KOPT-K1 (cell line): Measurements from ENCODE around the gene PSMA8.
A peak's percentile ranks its signal among the peaks of the same experiment; 100 is the strongest.
"Not testable (repeated sequence)": the region's sequence is repeated elsewhere in the genome, so short reads cannot be mapped to it uniquely, and the experiment has no call there.

Experiments
- H3K27ac ChIP-seq: fragments of 200-600 bp; sonication (generic); 2 replicates; pipeline ENCODE4 v1.5.1; 2016; ENCODE audit warnings: antibody characterized with exemption, mild to moderate bottlenecking, low read depth, low read length; ENCODE audit not compliant: poor library complexity, severe bottlenecking
- H3K36me3 ChIP-seq: fragments of 200-600 bp; sonication (generic); 2 replicates; pipeline ENCODE4 v1.5.1; 2017; ENCODE audit warnings: antibody characterized with exemption, mild to moderate bottlenecking, low read length, moderate library complexity; ENCODE audit not compliant: insufficient read depth
- H3K9me3 ChIP-seq: fragments of 200-600 bp; sonication (generic); 2 replicates; pipeline ENCODE4 v1.5.1; 2017; ENCODE audit warnings: antibody characterized with exemption, low read length, mild to moderate bottlenecking; ENCODE audit not compliant: insufficient read depth, poor library complexity, severe bottlenecking

PSMA8 gene

DNA sequence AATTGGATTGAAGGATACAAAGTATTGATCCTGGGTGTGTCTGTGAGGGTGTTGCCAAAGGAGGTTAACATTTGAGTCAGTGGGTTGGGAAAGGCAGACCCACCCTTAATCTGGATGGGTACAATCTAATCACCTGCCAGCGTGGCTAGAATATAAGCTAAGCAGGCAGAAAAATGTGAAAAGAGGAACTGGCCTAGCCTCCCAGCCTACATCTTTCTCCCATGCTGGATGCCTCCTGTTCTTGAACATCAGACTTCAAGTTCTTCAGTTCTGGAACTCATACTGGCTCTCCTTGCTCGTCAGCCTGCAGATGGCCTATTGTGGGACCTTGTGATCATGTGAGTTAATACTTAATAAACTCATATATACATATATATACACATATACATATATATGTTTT, 5.5 kb upstream of the PSMA8 start:
- not testable (repeated sequence) for H3K9me3 ChIP-seq, H3K36me3 ChIP-seq, H3K27ac ChIP-seq

- Histone ChIP-seq H3K27ac (peak overlapping the region; percentile 82), H3K36me3 (no peaks in the 10 kb centered on the region), H3K9me3 (no peaks in the 10 kb centered on the region)
These were observed 438 bp downstream of the PSMA8 start for GRCh38 chr18:26134107-26134506.

- no peak overlapping the region for H3K27ac ChIP-seq
- H3K9me3 ChIP-seq: no peaks in the 10 kb centered on the region
- H3K36me3 ChIP-seq: no peaks in the 10 kb centered on the region
These were observed 1.9 kb downstream of the PSMA8 start for GRCh38 chr18:26135548-26135947.

DNA sequence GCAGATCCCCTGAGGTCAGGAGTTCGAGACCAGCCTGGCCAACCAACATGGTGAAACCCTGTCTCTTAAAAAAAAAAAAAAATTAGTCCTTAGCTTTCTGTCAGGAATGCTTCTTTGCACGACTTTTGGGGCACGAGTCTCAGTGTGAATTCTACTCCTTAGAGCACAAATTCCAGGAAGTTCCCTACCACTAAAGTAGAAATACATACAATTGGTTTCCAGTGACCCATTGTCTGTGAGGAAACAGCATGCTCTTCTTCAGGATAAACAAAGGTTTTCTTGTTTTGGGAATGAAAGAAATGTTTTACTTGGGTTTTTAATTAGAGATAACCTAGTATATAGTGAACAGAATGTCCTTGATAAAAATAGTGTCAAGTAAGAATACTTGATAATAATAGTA, 23.7 kb downstream of the PSMA8 start:
- H3K9me3 ChIP-seq: no peaks in the 10 kb centered on the region
- H3K36me3 ChIP-seq: no peaks in the 10 kb centered on the region
- H3K27ac ChIP-seq: no peak overlapping the region

DNA sequence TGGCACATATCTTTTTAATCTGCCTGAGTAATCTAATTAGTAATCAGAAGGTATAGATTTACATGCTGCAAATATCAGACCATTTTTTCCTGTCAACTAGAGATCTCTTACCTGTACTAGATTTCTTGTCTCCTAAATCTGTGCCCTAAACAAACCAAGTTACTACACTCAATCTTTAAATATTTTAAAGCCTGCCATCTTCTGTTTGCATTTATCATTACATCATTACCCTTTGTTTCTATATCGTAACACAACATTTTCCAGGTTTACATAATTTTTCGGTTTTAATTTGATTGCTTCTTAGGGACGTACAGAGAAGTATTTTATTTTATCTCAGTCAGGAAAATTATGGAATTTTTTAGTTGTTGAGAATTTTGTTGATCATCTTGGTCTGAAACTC, 25.7 kb downstream of the PSMA8 start:
- Histone ChIP-seq H3K9me3 (no peaks in the 10 kb centered on the region), H3K27ac (no peak overlapping the region), H3K36me3 (no peaks in the 10 kb centered on the region)

DNA sequence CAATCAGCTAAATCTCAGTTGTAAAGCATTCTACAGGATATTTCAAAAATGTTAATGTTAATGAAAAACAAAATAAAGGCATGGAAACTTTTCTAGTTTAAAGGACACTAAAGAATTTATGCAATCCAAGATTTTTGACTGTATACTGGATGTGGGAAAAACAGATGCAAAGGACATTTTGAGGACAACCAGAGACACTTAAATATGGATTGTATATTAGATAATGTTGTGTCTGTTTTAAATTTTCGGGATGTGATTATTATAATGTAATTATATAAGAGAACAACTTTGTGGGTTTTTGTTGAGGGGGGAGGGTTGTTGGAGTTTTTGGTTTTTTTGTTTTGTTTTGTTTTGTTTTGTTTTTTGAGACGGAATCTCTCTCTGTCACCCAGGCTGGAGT, 30.9 kb downstream of the PSMA8 start:
- Histone ChIP-seq H3K9me3 (no peaks in the 10 kb centered on the region), H3K27ac (no peak overlapping the region), H3K36me3 (no peaks in the 10 kb centered on the region)

DNA sequence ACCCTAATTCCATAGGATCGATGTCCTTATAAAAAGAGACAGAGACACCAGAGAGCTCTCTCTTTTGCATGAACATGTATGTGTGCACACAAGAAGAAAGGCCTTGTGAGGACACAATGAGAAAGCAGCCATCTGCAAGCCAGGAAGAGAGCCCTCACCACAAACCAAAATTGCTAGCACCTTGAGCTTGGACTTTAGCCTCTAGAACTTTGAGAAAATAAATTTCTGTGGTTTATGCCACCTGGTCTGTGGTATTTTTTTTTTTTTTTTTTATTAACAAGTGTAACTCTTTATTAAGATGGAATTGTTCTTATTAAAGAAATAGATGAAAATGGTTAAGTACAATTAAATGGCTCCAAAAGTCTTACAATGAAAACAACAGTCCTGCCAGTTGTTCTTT, 33.9 kb downstream of the PSMA8 start:
- H3K36me3 ChIP-seq, H3K9me3 ChIP-seq: not testable (repeated sequence)
- H3K27ac ChIP-seq: peak overlapping the region; percentile 75

- no peak overlapping the region for H3K27ac ChIP-seq
- peaks cover 6% of the 10 kb centered on the region; the same call in 1 of the 2 replicates for H3K36me3 ChIP-seq
- no peaks in the 10 kb centered on the region for H3K9me3 ChIP-seq
These were observed 41.8 kb downstream of the PSMA8 start for GRCh38 chr18:26175481-26175880.

DNA sequence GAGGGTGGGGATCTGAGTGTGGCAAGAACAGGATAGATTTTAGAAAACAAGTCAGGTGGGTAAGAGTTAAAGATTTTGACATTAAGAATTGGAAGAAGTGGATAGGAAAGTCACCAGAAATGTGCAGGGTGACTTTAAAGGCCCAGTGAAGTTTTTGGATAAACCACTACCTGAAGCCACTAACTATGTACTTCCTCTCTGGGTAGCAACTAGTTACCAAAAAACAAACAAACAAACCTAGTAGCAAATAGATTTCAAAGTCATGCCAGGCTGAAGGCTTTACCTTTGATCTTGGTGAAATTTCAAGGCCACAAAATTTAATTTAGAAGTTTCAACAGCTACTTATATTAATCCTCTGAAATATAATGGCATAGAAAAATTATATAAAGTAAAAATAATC, 42.5 kb downstream of the PSMA8 start:
- H3K27ac ChIP-seq: no peak overlapping the region
- no peaks in the 10 kb centered on the region for H3K9me3 ChIP-seq
- peaks cover 6% of the 10 kb centered on the region; the same call in 1 of the 2 replicates for H3K36me3 ChIP-seq

DNA sequence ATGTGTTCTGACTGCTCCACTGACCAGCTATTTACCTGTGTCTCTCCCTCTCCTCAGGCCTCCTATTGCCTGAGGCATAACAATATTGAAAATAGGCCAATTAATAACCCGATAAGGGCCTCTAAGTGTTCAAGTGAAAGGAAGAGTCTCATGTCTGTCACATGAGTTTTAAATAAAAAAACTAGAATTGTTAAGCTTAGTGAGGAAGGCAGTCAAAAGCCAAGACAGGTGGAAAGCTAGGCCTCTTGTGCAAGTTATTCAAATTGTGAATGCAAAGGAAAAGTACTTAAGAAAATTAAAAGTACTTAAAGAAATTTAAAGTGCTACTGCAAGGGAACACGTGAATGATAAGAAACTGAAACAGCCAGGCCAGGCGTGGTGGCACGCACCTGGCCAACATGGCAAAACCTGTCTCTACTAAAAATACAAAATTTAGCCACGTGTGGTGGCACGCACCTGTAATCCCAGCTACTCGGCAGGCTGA, 47.7 kb downstream of the PSMA8 start:
- Histone ChIP-seq H3K36me3 (peaks cover 6% of the 10 kb centered on the region; the same call in 1 of the 2 replicates), H3K27ac (no peak overlapping the region), H3K9me3 (peaks cover 10% of the 10 kb centered on the region)

- Histone ChIP-seq H3K36me3 (peaks cover 6% of the 10 kb centered on the region; the same call in 1 of the 2 replicates), H3K9me3 (peaks cover 10% of the 10 kb centered on the region), H3K27ac (no peak overlapping the region)
These were observed 49.9 kb downstream of the PSMA8 start for GRCh38 chr18:26183395-26184112.

DNA sequence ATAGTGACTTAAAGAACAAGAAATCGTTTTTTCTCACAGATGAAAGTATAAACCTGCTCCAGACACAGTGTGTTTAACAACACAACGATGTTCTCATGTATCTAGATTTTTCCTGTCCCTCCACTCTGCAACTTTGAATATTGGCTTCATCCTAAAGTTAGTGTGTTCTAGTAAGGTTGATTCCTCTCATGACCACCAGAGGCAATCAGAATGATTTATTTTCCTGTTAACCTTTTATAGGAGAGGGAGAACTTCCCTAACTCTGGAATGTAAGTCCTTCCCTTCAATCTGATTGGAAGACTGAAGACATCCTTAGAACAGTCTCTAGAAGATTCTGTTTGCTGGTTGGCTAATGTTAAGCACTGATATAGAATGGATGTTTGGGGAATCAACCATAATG, 51.6 kb downstream of the PSMA8 start:
- H3K9me3 ChIP-seq: peaks cover 10% of the 10 kb centered on the region
- no peak overlapping the region for H3K27ac ChIP-seq
- H3K36me3 ChIP-seq: no peaks in the 10 kb centered on the region

DNA sequence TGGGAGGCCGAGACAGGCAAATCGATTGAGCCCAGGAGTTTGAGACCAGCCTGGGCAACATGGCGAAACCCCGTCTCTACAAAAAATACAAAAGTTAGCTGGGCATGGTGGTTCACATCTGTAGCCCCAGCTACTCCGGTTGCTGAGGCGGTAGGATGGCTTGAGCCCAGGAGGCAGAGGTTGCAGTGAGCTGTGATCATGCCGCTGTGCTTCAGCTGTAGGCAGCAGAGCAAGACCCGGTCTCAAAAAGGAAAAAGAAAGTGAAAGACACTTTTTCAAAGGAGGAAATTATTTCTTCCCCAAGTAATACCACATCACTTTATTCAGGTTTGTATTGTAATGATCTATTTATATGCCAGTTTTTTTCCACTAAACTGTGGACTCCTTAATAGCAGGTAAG, 56.8 kb downstream of the PSMA8 start:
- Histone ChIP-seq H3K27ac (peak overlapping the region; percentile 66), H3K9me3 (no peaks in the 10 kb centered on the region), H3K36me3 (no peaks in the 10 kb centered on the region)

- no peak overlapping the region for H3K27ac ChIP-seq
- no peaks in the 10 kb centered on the region for H3K9me3 ChIP-seq
- no peaks in the 10 kb centered on the region for H3K36me3 ChIP-seq
These were observed 58.6 kb downstream of the PSMA8 start for GRCh38 chr18:26192233-26192632.

DNA sequence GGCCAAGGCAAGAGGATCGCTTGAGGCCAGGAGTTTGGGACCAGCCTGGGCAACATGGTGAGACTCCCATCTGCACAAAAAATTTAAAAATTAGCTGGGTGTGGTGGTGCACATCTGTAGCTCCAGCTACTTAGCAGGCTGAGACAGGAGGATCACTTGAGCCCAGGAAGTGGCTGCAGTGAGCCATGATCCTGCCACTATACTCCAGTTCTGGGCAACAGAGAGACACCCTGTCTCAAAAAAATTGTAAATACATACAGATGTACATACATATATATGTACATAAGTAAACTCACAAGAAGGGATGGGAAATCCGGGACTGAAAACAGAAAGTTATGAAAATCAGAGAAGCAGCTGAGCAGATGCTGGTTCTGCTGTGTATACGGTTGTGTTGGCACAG, 62.9 kb downstream of the PSMA8 start:
- Histone ChIP-seq H3K9me3 (peaks cover 4% of the 10 kb centered on the region), H3K36me3 (no peaks in the 10 kb centered on the region), H3K27ac (no peak overlapping the region)

GRCh38 chr18:26202001-26202400, 68.3 kb downstream of the PSMA8 start:
- not testable (repeated sequence) for H3K36me3 ChIP-seq, H3K9me3 ChIP-seq, H3K27ac ChIP-seq
